Pancreas (tissue), 10 donors: Measurements from ENCODE around the gene LILRA1. TPM values are rescaled to one million over a fixed set of nuclear protein-coding genes. Genes with fewer than 3 reads are reported as not detected.
"Not testable (repeated sequence)": the region's sequence is repeated elsewhere in the genome, so short reads cannot be mapped to it uniquely, and the experiment has no call there.

ENCODE experiments used
- ATAC-seq, 4 donors: fragments of 200-7000 bp; cut with Tn5 transposase; one replicate each; pipeline versions ENCODE4 v1.8.0 to v1.9.1; 2020; ENCODE audit warnings: mild to moderate bottlenecking in 4 of 4, moderate library complexity in 4 of 4
- DNase-seq, 6 donors: peaks; one replicate each; pipeline ENCODE4 v3.0.0-alpha.2; 2020
- FAIRE-seq: peaks from 2 replicates; lab custom pipeline; 2012; peaks lifted over from hg19 to GRCh38; lab: Jason Lieb, UNC
- H3K27ac ChIP-seq, 4 donors: fragments of 200-600 bp; sonication (generic); 1 replicate in 3 of 4; 2 replicates in 1 of 4; pipeline versions ENCODE4 v1.5.0 to v1.8.0; 2020
- H3K27me3 ChIP-seq, 4 donors: fragments of 200-600 bp; one replicate each; pipeline ENCODE4 v1.8.0; 2021
- H3K36me3 ChIP-seq, 3 donors: fragments of 200-600 bp; sonication (generic) in 1 of 3; one replicate each; pipeline versions ENCODE4 v1.5.0 to v1.8.0; 2020 to 2021
- H3K4me1 ChIP-seq, 3 donors: fragments of 200-600 bp; one replicate each; pipeline ENCODE4 v1.8.0; 2021
- H3K4me3 ChIP-seq, 4 donors: fragments of 200-600 bp; sonication (generic) in 2 of 4; one replicate each; pipeline versions ENCODE4 v1.5.0 to v1.8.0; 2020 to 2021
- H3K9me3 ChIP-seq, 4 donors: fragments of 200-600 bp; one replicate each; pipeline ENCODE4 v1.8.0; 2021
- WGBS, 2 donors: extraction: QIAGEN DNeasy Blood & Tissue Kit; methylation state at CpG; one replicate each; pipeline ENCODE4 v1.1.7; 2013; 5-methylcytosine and 5-hydroxymethylcytosine counted together
- intact Hi-C, 3 donors: fragments of 100-400 bp; cut with DNase I; formaldehyde crosslinking; loops; one replicate each; pipeline versions ENCODE4 v1.11.1 to v1.14.2; 2022
- polyA plus RNA-seq, 2 donors: library from polyadenylated mRNA; stranded (reverse); fragments of 200-250 nt; gene quantifications; one replicate each; pipeline ENCODE4 v1.2.3, GENCODE V29; 2013
- total RNA-seq, 6 donors: library from RNA; stranded (reverse); fragmentation: NEBNext Ultra II Directional in 4 of 6; extraction: Animal tissue kit (Norgen Biotek cat#: 25700) in 4 of 6; gene quantifications; one replicate each; pipeline versions ENCODE4 v1.2.1 to v1.2.4, GENCODE V29; 2021 to 2023
- TF ChIP-seq, protein P1 (sequence below), 4 donors: fragments of 200-600 bp; sonication (generic) in 3 of 4; IDR thresholded peaks; one replicate each; pipeline versions ENCODE4 v1.5.0 to v1.8.0; 2021; ENCODE audit warnings: antibody characterized with exemption in 4 of 4
- donor health status: healthy with polysubstance abuse.
- donor health status: DM: no; HTN: no; CAD: no; lungs with moderate emphysema.
- donor health status: DM: no; HTN: no; CAD: no.
- donor health status: control.
- donor health status: control.
- donor health status: Bipolar disorder and iron deficiency.
- donor health status: DM: yes; HTN: yes; CAD: no.
- donor health status: DM: no; HTN: no; CAD: no.
- donor health status: DM: no; HTN: no; CAD: no.
- donor health status: DM: yes; HTN: yes; CAD: no.

LILRA1 gene
- total and polyA plus RNA-seq, 8 donors, result 0.08 to 1.5 (median 0.23) TPM; not detected in 1

DNA sequence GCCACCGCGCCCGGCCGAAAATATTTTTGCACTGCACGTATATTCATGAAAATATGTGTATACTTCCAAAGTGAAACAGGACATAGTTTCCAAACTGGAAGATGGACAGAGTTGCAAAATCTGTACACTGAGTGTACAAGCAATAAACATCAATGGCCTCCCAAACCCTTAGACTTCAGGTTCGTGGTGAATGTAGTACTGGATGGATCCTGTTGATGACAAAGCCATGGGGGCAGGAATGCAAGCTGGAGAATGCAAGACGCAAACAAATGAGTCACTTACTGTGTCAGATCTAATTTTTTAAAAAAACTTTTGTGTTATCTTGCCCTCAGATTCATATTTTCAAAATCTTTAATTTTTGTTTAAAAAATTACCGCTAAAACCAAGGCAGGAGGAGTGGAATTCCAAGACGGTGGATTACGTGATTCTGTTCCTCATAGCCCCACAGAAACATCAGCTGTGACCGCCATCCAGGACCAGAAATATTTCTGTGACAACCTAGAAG lies 32.5 kb upstream of the LILRA1 start:
- peaks cover 0 to 5% (median 0%) of the 10 kb centered on the region in 4 donors for H3K27me3 ChIP-seq
- H3K4me3 ChIP-seq, result no peak overlapping the region
- DNase-seq (no peak), ATAC-seq (no peak), FAIRE-seq (no peak)
- TF ChIP-seq, protein P1, sequence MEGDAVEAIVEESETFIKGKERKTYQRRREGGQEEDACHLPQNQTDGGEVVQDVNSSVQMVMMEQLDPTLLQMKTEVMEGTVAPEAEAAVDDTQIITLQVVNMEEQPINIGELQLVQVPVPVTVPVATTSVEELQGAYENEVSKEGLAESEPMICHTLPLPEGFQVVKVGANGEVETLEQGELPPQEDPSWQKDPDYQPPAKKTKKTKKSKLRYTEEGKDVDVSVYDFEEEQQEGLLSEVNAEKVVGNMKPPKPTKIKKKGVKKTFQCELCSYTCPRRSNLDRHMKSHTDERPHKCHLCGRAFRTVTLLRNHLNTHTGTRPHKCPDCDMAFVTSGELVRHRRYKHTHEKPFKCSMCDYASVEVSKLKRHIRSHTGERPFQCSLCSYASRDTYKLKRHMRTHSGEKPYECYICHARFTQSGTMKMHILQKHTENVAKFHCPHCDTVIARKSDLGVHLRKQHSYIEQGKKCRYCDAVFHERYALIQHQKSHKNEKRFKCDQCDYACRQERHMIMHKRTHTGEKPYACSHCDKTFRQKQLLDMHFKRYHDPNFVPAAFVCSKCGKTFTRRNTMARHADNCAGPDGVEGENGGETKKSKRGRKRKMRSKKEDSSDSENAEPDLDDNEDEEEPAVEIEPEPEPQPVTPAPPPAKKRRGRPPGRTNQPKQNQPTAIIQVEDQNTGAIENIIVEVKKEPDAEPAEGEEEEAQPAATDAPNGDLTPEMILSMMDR (IDR thresholded peaks at IDR 0.05), result no peak
- 76 to 80% methylated on average over 11 of the region's 11 CpGs for WGBS, 2 donors
- no peaks in the 10 kb centered on the region for H3K4me1 ChIP-seq
- no peaks in the 10 kb centered on the region for H3K36me3 ChIP-seq
- intact Hi-C loops, result no loop called here
- no peak overlapping the region for H3K27ac ChIP-seq
- H3K9me3 ChIP-seq, result no peaks in the 10 kb centered on the region

DNA sequence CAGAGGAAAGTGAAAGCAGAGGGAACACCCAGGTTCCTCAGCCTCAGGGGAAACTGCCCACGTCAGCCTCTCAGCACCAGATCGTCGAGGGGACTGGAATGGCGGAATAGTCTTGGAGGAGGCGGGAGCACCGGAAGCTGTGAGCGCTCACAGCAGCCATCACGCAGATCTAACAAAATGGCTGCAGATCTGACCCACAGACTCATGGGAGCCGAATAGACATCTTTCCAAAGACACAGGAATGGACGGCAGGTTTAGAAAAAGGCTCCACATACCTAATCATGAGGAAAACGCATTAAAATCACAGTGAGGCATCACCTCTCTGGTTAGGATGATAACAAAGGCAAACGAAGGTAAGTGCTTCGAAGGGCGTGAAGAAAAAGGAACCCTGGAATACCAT lies 31.6 kb upstream of the LILRA1 start:
- ATAC-seq, result no peak
- 62 to 74% methylated on average over 14 of the region's 14 CpGs for WGBS, 2 donors

DNA sequence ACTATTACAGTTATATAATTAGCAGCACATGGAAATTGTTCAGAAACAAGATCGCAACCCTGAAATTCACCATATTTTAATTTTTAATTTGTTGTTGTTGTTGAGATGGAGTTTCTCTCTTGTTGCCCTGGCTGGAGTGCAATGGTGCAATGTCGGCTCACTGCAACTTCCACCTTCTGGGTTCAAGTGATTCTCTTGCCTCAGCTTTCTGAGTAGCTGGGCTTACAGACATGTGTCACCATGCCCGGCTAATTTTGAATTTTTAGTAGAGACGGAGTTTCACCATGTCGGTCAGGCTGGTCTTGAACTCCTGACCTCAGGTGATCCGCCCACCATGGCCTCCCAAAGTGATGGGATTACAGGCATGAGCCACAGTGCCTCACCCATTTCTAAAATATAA lies 30.2 kb upstream of the LILRA1 start:
- H3K9me3 ChIP-seq, H3K27ac ChIP-seq, H3K36me3 ChIP-seq, H3K27me3 ChIP-seq, intact Hi-C loops, ATAC-seq, DNase-seq, H3K4me1 ChIP-seq, H3K4me3 ChIP-seq, FAIRE-seq: not testable (repeated sequence)
- 73 to 86% methylated on average over 6 of the region's 6 CpGs for WGBS, 2 donors

More for the DNA sequence above, 31.6 kb upstream of the LILRA1 start:
- Histone ChIP-seq H3K9me3 (no peaks in the 10 kb centered on the region), H3K27me3 (peaks cover 0 to 5% (median 0%) of the 10 kb centered on the region in 4 donors), H3K4me1 (no peaks in the 10 kb centered on the region), H3K4me3 (no peak overlapping the region), H3K27ac (no peak overlapping the region), H3K36me3 (no peaks in the 10 kb centered on the region)
- FAIRE-seq (no peak), DNase-seq (no peak)
- TF ChIP-seq, protein P1 (IDR thresholded peaks at IDR 0.05), result no peak
- intact Hi-C loops, result no loop called here

DNA sequence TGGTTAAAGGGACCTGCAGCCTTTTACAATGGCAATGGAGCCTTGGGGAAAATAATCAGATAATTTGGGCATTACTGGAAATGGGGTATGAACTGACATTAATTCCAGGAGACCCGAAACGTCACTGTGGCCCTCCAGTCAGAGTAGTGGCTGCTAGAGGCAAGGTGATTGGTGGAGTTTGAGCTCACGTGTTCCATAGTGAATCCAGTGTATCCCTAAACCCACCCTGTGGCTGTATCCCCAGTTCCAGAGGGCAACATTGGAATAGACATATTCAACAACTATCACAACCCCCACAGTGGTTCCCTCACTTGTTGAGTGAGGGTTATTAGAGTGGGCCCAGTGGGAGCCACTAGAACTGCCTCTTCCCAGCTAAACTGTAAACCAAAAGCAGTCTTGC lies 23.1 kb upstream of the LILRA1 start:
- Histone ChIP-seq H3K4me3 (no peak overlapping the region), H3K4me1 (no peaks in the 10 kb centered on the region), H3K27ac (no peak overlapping the region), H3K27me3 (no peaks in the 10 kb centered on the region), H3K36me3 (no peaks in the 10 kb centered on the region), H3K9me3 (no peaks in the 10 kb centered on the region)
- TF ChIP-seq, protein P1 (IDR thresholded peaks at IDR 0.05), result no peak
- no peak for FAIRE-seq
- intact Hi-C loops, result no loop called here
- WGBS, 2 donors, result 31 to 49% methylated on average over 3 of the region's 3 CpGs
- no peak for DNase-seq
- no peak for ATAC-seq

DNA sequence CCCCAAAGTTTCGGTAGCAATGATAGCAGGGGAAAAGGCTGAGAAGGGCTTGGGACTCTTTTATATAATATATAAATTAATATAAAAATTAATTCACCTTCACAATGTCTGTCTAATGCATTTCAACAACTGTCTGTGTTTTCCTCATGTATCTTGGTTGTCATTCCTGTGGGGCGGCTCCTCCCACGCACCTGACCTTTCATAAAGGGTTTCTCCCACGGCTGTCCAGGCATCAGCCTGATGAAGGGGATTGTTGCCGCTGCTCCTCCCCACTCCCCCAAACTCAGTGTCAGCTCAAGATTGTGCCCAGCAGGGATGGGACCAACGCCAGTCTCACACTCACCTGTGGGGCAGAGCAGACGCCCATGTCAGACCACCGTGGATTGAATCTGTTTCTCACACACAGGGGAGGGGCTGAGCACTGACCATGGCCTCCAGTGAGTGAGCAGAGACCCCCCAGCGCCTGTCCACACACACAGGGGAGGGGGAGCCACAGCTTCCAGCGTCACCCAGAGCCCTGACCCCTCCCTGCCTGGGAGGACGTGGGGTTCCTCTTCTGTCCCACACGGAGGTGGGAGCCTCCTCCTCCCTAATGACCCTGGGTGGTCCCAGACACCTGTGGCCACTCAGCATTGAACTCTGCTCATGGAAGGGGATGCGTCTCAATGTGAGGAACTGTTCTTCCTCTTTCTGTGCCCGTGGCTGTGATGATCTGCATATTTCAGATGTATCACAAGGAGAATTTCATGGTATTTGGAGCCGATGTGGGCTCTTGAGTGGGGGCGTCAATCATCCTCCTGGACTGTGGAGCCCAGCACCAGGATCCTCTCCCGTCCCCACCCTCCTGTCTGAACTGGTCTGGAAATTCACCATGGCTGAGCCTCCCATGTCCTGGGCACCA lies 21.5 kb upstream of the LILRA1 start:
- H3K4me3 ChIP-seq, H3K36me3 ChIP-seq, H3K27ac ChIP-seq, DNase-seq, H3K27me3 ChIP-seq, FAIRE-seq, H3K9me3 ChIP-seq, intact Hi-C loops, H3K4me1 ChIP-seq: not testable (repeated sequence)
- ATAC-seq, result peak in 2 of 4 donors; percentile 22 to 56
- 40 to 42% methylated on average over 17 of the region's 17 CpGs for WGBS, 2 donors
